ENCODE results near the gene SLCO2B1. TPM values are rescaled to one million over a fixed set of nuclear protein-coding genes. Genes with fewer than 3 reads are reported as not detected.

Gene SLCO2B1
- total and polyA plus RNA-seq, 2 of the 8 experiments (the other 6 are each of a cell fraction or from before 2014, with no cell fraction given) = 0.03 TPM; not detected in 1

GRCh38 chr11:75174781-75175370, 24.0 kb downstream of the SLCO2B1 start:
- Histone ChIP-seq H2AFZ (ENCODE audit: low read length) (peak overlapping the region; percentile 74; the same call in 1 of the 2 replicates), H4K5ac (ENCODE audit: insufficient read length, low read depth, low read length) (no peak overlapping the region), H2BK20ac (ENCODE audit: low read length) (0 out of 2 replicates have a peak overlapping the region, but pooled peaks have one; percentile 18), H3K27me3 (replicated peaks in 1 of 4; ENCODE audit: control insufficient read depth in 3 of 4, extremely low read depth in 1 of 4, insufficient read depth in 3 of 4, low read length in 3 of 4) (no peaks in the 10 kb centered on the region), H3K4me1 (replicated peaks in 1 of 4; ENCODE audit: control insufficient read depth in 3 of 4, insufficient read depth in 4 of 4, low read length in 3 of 4) (no peaks in the 10 kb centered on the region; a peak in 1 of 7 replicates), H3K27ac (ENCODE audit: low read depth, low read length) (no peak overlapping the region), H3K4me2 (ENCODE audit: insufficient read depth in 1 of 2, low read depth in 2 of 2, low read length in 2 of 2) (no peak overlapping the region), H3K79me2 (ENCODE audit: control insufficient read depth in 1 of 2, insufficient read depth in 2 of 2, low read length in 2 of 2) (no peaks in the 10 kb centered on the region), H3K23ac (ENCODE audit: insufficient read length) (no peak overlapping the region), H2BK120ac (replicated peaks; ENCODE audit: low read depth, low read length) (no peak overlapping the region), H4K91ac (replicated peaks; ENCODE audit: insufficient read length, low read length) (no peak overlapping the region), H3K9ac (replicated peaks in 1 of 4; ENCODE audit: extremely low read depth in 1 of 4, low read depth in 3 of 4, low read length in 3 of 4) (no peak overlapping the region), H3K23me2 (ENCODE audit: low read depth, low read length) (no peaks in the 10 kb centered on the region), H3K9me3 (ENCODE audit: insufficient read depth in 2 of 2, low read depth in 1 of 2, low read length in 1 of 2) (no peaks in the 10 kb centered on the region), H3K36me3 (ENCODE audit: control insufficient read depth in 2 of 4, insufficient read depth in 4 of 4, low read length in 3 of 4) (no peaks in the 10 kb centered on the region), H3K79me1 (ENCODE audit: low read depth, low read length) (no peaks in the 10 kb centered on the region), H3K18ac (ENCODE audit: extremely low read depth, low read length) (no peak overlapping the region), H3K4me3 (ENCODE audit: extremely low read depth in 1 of 4, insufficient read depth in 2 of 4, low read depth in 3 of 4, low read length in 4 of 4) (no peak overlapping the region), H2BK15ac (ENCODE audit: low read length) (no peak overlapping the region), H2BK5ac (ENCODE audit: low read depth, low read length) (no peak overlapping the region), H2AK5ac (ENCODE audit: low read depth, low read length) (no peak overlapping the region), H3K56ac (replicated peaks; ENCODE audit: insufficient read length, low read depth, low read length) (no peak overlapping the region), H2BK12ac (ENCODE audit: low read depth, low read length) (no peak overlapping the region), H3K4ac (replicated peaks; ENCODE audit: insufficient read length, low read depth, low read length) (no peak overlapping the region), H4K8ac (ENCODE audit: extremely low read depth, insufficient read depth, low read length) (no peak overlapping the region), H3K14ac (ENCODE audit: insufficient read length) (no peak overlapping the region), H4K20me1 (replicated peaks in 1 of 2; ENCODE audit: control insufficient read depth in 1 of 2, insufficient read depth in 2 of 2, low read length in 2 of 2) (no peaks in the 10 kb centered on the region)
- TF ChIP-seq JUN (IDR thresholded peaks at IDR 0.05; ENCODE audit: low read depth, low read length) = no peak
- TF ChIP-seq CTCF (IDR thresholded peaks at IDR 0.05; ENCODE audit: control extremely low read depth in 1 of 3, insufficient read depth in 1 of 3, low read depth in 1 of 3, low read length in 3 of 3) = no peak
- TF ChIP-seq, protein P1, sequence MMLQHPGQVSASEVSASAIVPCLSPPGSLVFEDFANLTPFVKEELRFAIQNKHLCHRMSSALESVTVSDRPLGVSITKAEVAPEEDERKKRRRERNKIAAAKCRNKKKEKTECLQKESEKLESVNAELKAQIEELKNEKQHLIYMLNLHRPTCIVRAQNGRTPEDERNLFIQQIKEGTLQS (IDR thresholded peaks at IDR 0.05; ENCODE audit: insufficient read depth, low read depth, low read length) = 0 out of 2 replicates have a peak, but pooled peaks have one; percentile 27
- TF ChIP-seq USF2 (IDR thresholded peaks at IDR 0.05; ENCODE audit: low read length) = peak; percentile 58
- TF ChIP-seq YY1 (IDR thresholded peaks at IDR 0.05; ENCODE audit: low read depth, low read length) = no peak
- ChIA-PET POLR2A (ENCODE audit: partially characterized antibody) (no interaction called here), CTCF (ENCODE audit: partially characterized antibody) (interaction anchor here (0.9 to 7.2 kb wide), 3 partner anchors 21 to 29 kb away, joined by 3 to 39 read pairs (median 3); no protein-coding TSS in a partner anchor)
- WGBS, 2 experiments (ENCODE audit: extremely low coverage in 1 of 2, insufficient coverage in 1 of 2, insufficient read length in 1 of 2, insufficient replicate concordance in 2 of 2, low coverage in 1 of 2, low lambda C conversion rate in 2 of 2, missing lambda C conversion rate in 1 of 2) = 80% methylated on average over 7 of the region's 7 CpGs; no CpG with 5 or more reads in 1 of the 2 experiments
- no peak for DNase-seq (ENCODE audit: low read depth in 1 of 2, low spot score in 2 of 2)
- no peak for FAIRE-seq

Data from H1 (cell line).